ENCODE measurements around the gene PTPRN2.

Gene PTPRN2

GRCh38 chr7:158236400-158236799, 351.2 kb downstream of the PTPRN2 start:
- no peak overlapping the region for H3K27ac ChIP-seq
- no peak overlapping the region for H3K4me3 ChIP-seq
- no peak for TF ChIP-seq CTCF (IDR thresholded peaks at IDR 0.05)
- no peak for DNase-seq (ENCODE audit: low spot score)

- Histone ChIP-seq H3K4me3 (no peak overlapping the region), H3K27ac (no peak overlapping the region)
- no peak for TF ChIP-seq CTCF (IDR thresholded peaks at IDR 0.05)
- no peak for DNase-seq (ENCODE audit: low spot score)
Measured at GRCh38 chr7:158235862-158236261, 351.8 kb downstream of the PTPRN2 start.

DNA sequence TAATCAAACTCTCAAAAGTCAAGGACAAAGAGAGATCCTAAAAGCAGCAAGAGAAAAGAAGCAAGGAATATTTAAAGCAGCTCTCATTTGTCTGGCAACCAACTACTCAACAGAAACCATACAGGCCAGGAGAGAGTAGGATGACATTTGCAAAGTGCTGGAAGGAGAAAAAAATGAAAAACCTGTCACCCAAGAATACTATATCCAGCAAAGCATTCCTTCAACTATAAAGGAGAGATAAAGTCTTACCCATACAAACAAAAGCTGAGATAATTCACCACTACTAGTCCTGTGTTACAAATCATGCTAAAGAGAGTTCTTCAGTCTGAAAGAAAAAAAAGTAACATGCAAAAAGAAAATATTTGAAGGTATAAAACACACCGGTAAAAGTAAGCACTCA, 357.7 kb downstream of the PTPRN2 start:
- DNase-seq (ENCODE audit: low spot score): no peak
- Histone ChIP-seq H3K4me3 (no peak overlapping the region), H3K27ac (no peak overlapping the region)
- no peak for TF ChIP-seq CTCF (IDR thresholded peaks at IDR 0.05)

DNA sequence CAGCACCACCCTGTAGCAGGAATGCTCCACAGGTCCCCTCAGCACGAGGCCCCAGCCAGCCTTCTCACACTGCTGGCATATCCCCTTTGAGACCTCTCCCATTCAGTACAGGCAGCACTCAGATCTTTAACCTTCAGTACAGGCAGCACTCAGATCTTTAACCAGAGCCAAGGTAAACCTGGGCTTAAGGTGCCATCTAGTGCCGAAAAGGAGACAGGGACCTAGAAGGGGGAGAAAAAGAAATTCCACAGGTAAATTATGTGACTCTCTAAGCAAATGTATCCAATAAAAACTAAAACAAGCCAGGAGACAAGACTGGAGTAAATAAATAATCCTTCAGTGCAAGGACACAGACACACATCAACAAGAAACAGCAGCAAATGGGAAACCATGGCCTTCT, 358.6 kb downstream of the PTPRN2 start:
- no peak for TF ChIP-seq CTCF (IDR thresholded peaks at IDR 0.05)
- H3K4me3 ChIP-seq: no peak overlapping the region
- DNase-seq (ENCODE audit: low spot score): no peak
- no peak overlapping the region for H3K27ac ChIP-seq

DNA sequence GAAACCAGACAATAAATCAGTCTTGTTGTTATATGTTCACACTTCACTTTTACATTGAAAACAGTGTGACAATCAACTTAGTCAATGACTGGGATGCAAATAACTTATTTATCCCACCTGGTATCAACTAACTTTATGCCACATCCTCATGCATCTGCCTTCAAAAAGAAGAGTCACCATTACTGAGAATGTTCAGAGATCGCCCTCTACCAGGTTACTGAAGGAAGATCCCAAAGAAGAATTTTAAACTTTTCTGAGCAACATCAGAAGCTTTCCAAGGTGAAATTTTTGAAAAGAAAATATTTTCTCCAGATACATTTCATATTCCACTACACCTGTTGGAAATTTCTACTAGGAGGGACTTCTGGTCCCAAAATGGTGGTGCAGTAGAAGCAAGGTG, 359.5 kb downstream of the PTPRN2 start:
- Histone ChIP-seq H3K27ac (no peak overlapping the region), H3K4me3 (no peak overlapping the region)
- no peak for DNase-seq (ENCODE audit: low spot score)
- TF ChIP-seq CTCF (IDR thresholded peaks at IDR 0.05): no peak

GRCh38 chr7:158227258-158227984, 360.2 kb downstream of the PTPRN2 start:
- no peak overlapping the region for H3K4me3 ChIP-seq
- H3K27ac ChIP-seq: no peak overlapping the region
- no peak for TF ChIP-seq CTCF (IDR thresholded peaks at IDR 0.05)
- no peak for DNase-seq (ENCODE audit: low spot score)

DNA sequence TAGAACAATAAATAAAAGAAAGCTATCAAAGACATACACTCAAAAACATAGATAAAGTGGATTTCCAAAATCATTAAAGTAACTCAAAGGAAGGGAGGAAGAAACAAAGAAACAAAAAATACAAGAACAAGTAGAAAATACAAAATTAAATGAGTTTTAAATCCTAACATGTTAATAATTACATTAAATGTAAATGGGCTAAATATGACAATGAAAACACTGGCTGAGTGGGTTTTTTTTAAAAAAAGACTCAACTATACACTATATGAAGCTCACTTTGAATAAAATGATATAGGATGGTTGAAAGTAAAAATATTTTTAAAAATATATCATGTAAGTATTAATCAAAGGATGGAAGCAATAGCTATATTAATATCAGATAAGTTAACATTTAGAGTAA, 371.4 kb downstream of the PTPRN2 start:
- TF ChIP-seq CTCF (IDR thresholded peaks at IDR 0.05): no peak
- no peak for DNase-seq (ENCODE audit: low spot score)
- H3K27ac ChIP-seq: no peak overlapping the region
- H3K4me3 ChIP-seq: no peak overlapping the region
